ENCODE results near the gene GPC6. TPM values are rescaled to one million over a fixed set of nuclear protein-coding genes. Genes with fewer than 3 reads are reported as not detected.

GPC6 gene
- total RNA-seq, 2 experiments from 2014 or later = not detected

- Histone ChIP-seq H3K27ac (ENCODE audit: low read depth, low read length, poor library complexity, severe bottlenecking) (no peak overlapping the region), H3K36me3 (ENCODE audit: insufficient read depth, low read length) (no peaks in the 10 kb centered on the region), H3K4me2 (ENCODE audit: low read length) (no peak overlapping the region), H2AFZ (ENCODE audit: low read length) (no peak overlapping the region), H3K79me2 (ENCODE audit: insufficient read depth, low read depth, low read length) (no peaks in the 10 kb centered on the region), H3K4me3 (ENCODE audit: low read depth, low read length, poor library complexity, severe bottlenecking) (no peak overlapping the region), H3K9me3 (ENCODE audit: low read length) (no peaks in the 10 kb centered on the region), H3K9me2 (ENCODE audit: insufficient read depth, low read length) (no peaks in the 10 kb centered on the region), H4K20me1 (ENCODE audit: insufficient read depth, low read length) (no peaks in the 10 kb centered on the region), H3K4me1 (ENCODE audit: insufficient read depth, low read length, poor library complexity, severe bottlenecking) (no peaks in the 10 kb centered on the region)
- TF ChIP-seq, protein P1, sequence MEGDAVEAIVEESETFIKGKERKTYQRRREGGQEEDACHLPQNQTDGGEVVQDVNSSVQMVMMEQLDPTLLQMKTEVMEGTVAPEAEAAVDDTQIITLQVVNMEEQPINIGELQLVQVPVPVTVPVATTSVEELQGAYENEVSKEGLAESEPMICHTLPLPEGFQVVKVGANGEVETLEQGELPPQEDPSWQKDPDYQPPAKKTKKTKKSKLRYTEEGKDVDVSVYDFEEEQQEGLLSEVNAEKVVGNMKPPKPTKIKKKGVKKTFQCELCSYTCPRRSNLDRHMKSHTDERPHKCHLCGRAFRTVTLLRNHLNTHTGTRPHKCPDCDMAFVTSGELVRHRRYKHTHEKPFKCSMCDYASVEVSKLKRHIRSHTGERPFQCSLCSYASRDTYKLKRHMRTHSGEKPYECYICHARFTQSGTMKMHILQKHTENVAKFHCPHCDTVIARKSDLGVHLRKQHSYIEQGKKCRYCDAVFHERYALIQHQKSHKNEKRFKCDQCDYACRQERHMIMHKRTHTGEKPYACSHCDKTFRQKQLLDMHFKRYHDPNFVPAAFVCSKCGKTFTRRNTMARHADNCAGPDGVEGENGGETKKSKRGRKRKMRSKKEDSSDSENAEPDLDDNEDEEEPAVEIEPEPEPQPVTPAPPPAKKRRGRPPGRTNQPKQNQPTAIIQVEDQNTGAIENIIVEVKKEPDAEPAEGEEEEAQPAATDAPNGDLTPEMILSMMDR (conservative IDR thresholded peaks at IDR 0.05; ENCODE audit: low read length) = no peak
- TF ChIP-seq EZH2phosphoT487 (IDR thresholded peaks at IDR 0.05; ENCODE audit: borderline replicate concordance, low read depth, low read length) = no peak
- BruUV-seq (replicated peaks) = no TSS peak
- no peak for DNase-seq (ENCODE audit: low spot score)
- CTCF ChIA-PET (ENCODE audit: unreplicated experiment) = no interaction called here
- POLR2A ChIA-PET = no interaction called here
- intact Hi-C loops (cut with micrococcal nuclease; ENCODE audit: unreplicated experiment) = no loop called here
Measured at GRCh38 chr13:93472814-93473296, 246.2 kb downstream of the GPC6 start.

DNA sequence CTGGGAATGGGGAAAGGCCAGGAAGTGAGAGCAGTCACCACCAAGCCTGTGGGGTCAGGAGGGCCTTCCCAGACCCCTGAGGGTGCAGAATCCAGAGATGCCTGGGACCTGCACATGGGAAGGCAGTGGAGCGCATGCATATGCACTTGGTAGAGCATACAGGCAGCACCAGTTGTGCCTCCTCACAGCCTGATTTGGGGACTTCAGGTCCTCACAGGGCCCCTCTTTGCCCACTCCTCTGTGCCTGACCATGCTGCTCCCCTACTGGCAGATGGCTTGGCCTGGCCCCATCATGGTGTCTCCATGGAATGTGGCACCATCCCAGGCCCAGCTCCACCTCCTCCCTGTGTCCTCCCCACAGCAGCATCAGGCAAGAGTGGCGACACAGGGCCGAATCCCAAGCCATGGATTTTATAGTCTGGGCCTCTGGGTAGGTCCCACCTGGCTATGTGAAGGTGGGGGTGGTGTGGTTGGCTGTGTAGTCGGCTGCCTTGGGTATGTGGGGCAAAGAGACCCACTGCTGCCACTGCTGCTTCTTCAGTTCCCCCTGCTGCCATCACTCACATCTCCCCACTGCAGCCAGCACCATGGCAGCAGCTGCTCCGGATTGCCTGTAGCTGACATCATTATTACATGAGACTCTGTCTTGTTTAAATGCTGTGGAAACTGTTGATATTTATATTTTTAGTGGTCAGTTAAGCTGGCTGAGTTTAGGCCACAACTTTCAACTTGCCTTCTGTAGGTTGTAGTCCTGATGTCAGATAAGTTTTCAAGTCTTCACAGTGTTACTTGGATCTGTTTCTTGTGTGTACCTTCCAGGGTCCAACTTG, 247.0 kb downstream of the GPC6 start:
- no peak for TF ChIP-seq EZH2phosphoT487 (IDR thresholded peaks at IDR 0.05; ENCODE audit: borderline replicate concordance, low read depth, low read length)
- TF ChIP-seq, protein P1 (conservative IDR thresholded peaks at IDR 0.05; ENCODE audit: low read length) = no peak
- H3K79me2 ChIP-seq (ENCODE audit: insufficient read depth, low read depth, low read length) = no peaks in the 10 kb centered on the region
- no peaks in the 10 kb centered on the region for H3K9me3 ChIP-seq (ENCODE audit: low read length)
- no peak overlapping the region for H3K27ac ChIP-seq (ENCODE audit: low read depth, low read length, poor library complexity, severe bottlenecking)
- H3K36me3 ChIP-seq (ENCODE audit: insufficient read depth, low read length) = no peaks in the 10 kb centered on the region
- H3K9me2 ChIP-seq (ENCODE audit: insufficient read depth, low read length) = no peaks in the 10 kb centered on the region
- H3K4me3 ChIP-seq (ENCODE audit: low read depth, low read length, poor library complexity, severe bottlenecking) = no peak overlapping the region
- no TSS peak for BruUV-seq (replicated peaks)
- POLR2A ChIA-PET = no interaction called here
- no peak overlapping the region for H3K4me2 ChIP-seq (ENCODE audit: low read length)
- no peak overlapping the region for H2AFZ ChIP-seq (ENCODE audit: low read length)
- intact Hi-C loops (cut with micrococcal nuclease; ENCODE audit: unreplicated experiment) = no loop called here
- H4K20me1 ChIP-seq (ENCODE audit: insufficient read depth, low read length) = no peaks in the 10 kb centered on the region
- DNase-seq (ENCODE audit: low spot score) = no peak
- H3K4me1 ChIP-seq (ENCODE audit: insufficient read depth, low read length, poor library complexity, severe bottlenecking) = no peaks in the 10 kb centered on the region
- CTCF ChIA-PET (ENCODE audit: unreplicated experiment) = no interaction called here

DNA sequence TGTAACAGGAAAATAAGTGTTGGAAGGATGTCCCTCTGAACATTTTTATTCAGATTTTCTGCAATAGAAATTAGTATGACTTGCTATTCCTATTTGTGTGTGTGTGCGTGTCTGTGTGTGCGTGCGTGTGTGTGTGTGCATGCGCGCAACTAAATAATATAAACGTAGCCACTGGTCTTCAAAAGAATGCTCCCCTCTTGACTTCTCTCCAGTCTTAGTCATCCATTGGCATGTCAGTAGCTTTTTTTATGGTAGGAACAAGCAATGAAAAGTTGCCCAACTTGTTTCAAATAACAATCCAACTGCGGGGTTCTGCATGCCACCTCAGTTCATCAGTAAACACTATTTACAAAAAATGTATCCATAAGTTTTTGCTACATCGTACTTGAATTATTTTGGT, 249.6 kb downstream of the GPC6 start:
- H3K36me3 ChIP-seq (ENCODE audit: insufficient read depth, low read length) = no peaks in the 10 kb centered on the region
- H3K4me2 ChIP-seq (ENCODE audit: low read length) = no peak overlapping the region
- intact Hi-C loops (cut with micrococcal nuclease; ENCODE audit: unreplicated experiment) = no loop called here
- BruUV-seq (replicated peaks) = no TSS peak
- no peak overlapping the region for H2AFZ ChIP-seq (ENCODE audit: low read length)
- H3K9me3 ChIP-seq (ENCODE audit: low read length) = no peaks in the 10 kb centered on the region
- H4K20me1 ChIP-seq (ENCODE audit: insufficient read depth, low read length) = no peaks in the 10 kb centered on the region
- no peak overlapping the region for H3K4me3 ChIP-seq (ENCODE audit: low read depth, low read length, poor library complexity, severe bottlenecking)
- no peaks in the 10 kb centered on the region for H3K4me1 ChIP-seq (ENCODE audit: insufficient read depth, low read length, poor library complexity, severe bottlenecking)
- TF ChIP-seq, protein P1 (conservative IDR thresholded peaks at IDR 0.05; ENCODE audit: low read length) = no peak
- TF ChIP-seq EZH2phosphoT487 (IDR thresholded peaks at IDR 0.05; ENCODE audit: borderline replicate concordance, low read depth, low read length) = no peak
- no peaks in the 10 kb centered on the region for H3K9me2 ChIP-seq (ENCODE audit: insufficient read depth, low read length)
- H3K79me2 ChIP-seq (ENCODE audit: insufficient read depth, low read depth, low read length) = no peaks in the 10 kb centered on the region
- POLR2A ChIA-PET = no interaction called here
- H3K27ac ChIP-seq (ENCODE audit: low read depth, low read length, poor library complexity, severe bottlenecking) = no peak overlapping the region
- CTCF ChIA-PET (ENCODE audit: unreplicated experiment) = no interaction called here
- no peak for DNase-seq (ENCODE audit: low spot score)

All from OCI-LY7 (cell line).